Adrenal gland (tissue), 19 donors: ENCODE measurements around the gene SH2D7. TPM values are rescaled to one million over a fixed set of nuclear protein-coding genes. Genes with fewer than 3 reads are reported as not detected.
A peak's percentile ranks its signal among the peaks of the same experiment; 100 is the strongest.

ENCODE experiments used
- DNase-seq, 7 donors: peaks; one replicate each; pipeline ENCODE4 v3.0.0-alpha.2; 2019 to 2020
- H3K27ac ChIP-seq, 5 donors: fragments of 200-600 bp; sonication (generic) in 4 of 5; 1 replicate in 3 of 5; 2 replicates in 2 of 5; pipeline versions ENCODE4 v1.5.1 to v1.8.0; 2016 to 2020; ENCODE audit warnings: mild to moderate bottlenecking in 1 of 5
- H3K27me3 ChIP-seq: fragments of 200-600 bp; 2 replicates; pipeline ENCODE4 v1.8.0; 2021
- H3K36me3 ChIP-seq, 2 donors: fragments of 200-600 bp; replicated peaks in 1 of 2; 1 replicate in 1 of 2; 2 replicates in 1 of 2; pipeline versions ENCODE4 v1.5.1 to v1.8.0; 2018 to 2022
- H3K4me1 ChIP-seq, 2 donors: fragments of 200-600 bp; replicated peaks in 1 of 2; 1 replicate in 1 of 2; 2 replicates in 1 of 2; pipeline versions ENCODE4 v1.5.1 to v1.8.0; 2018 to 2021
- H3K4me3 ChIP-seq, 4 donors: fragments of 200-600 bp; sonication (generic) in 3 of 4; one replicate each; pipeline ENCODE4 v1.5.1; 2016 to 2018
- H3K9me3 ChIP-seq, 3 donors: fragments of 200-600 bp; sonication (generic) in 1 of 3; replicated peaks in 1 of 3; 1 replicate in 2 of 3; 2 replicates in 1 of 3; pipeline versions ENCODE4 v1.5.1 to v1.8.0; 2016 to 2021
- CTCF ChIP-seq, 6 experiments: fragments of 450-650 bp in 4 of 6; fragments of 200-600 bp in 2 of 6; sonication (generic) in 1 of 6; IDR thresholded peaks; 1 replicate in 5 of 6; 2 replicates in 1 of 6; pipeline versions ENCODE4 v1.5.1 to v1.8.0; 2016 to 2021; ENCODE audit warnings: antibody characterized with exemption in 6 of 6, mild to moderate bottlenecking in 2 of 6, moderate library complexity in 1 of 6
- POLR2A ChIP-seq, 2 donors: fragments of 450-650 bp; IDR thresholded peaks; one replicate each; pipeline ENCODE4 v1.6.1; 2017; ENCODE audit warnings: antibody characterized with exemption in 2 of 2, mild to moderate bottlenecking in 2 of 2, moderate library complexity in 1 of 2
- WGBS, 4 donors: extraction: QIAGEN DNeasy Blood & Tissue Kit in 2 of 4; methylation state at CpG; one replicate each; pipeline versions ENCODE4 v1.1.5 to v1.1.7; 2013 to 2017; 5-methylcytosine and 5-hydroxymethylcytosine counted together
- intact Hi-C, 2 donors: fragments of 100-400 bp; cut with DNase I; formaldehyde crosslinking; loops; one replicate each; pipeline versions ENCODE4 v1.14.1 to v1.15.0; 2022 to 2023
- long read RNA-seq, 10 donors: library from polyadenylated mRNA in 3 of 10; unstranded in 2 of 10; stranded (forward) in 1 of 10; transcript quantifications; one replicate each; pipeline ENCODE4 v2.0.0 and lab custom pipeline, GENCODE V29; 2021 to 2026
- polyA plus RNA-seq, 3 donors: library from polyadenylated mRNA; stranded (reverse); fragments of 200-250 nt in 2 of 3; fragments of 350-450 nt in 1 of 3; fragmentation: Illumina TruSeq in 1 of 3; extraction: RNeasy Lipid Tissue Mini Kit (QIAGEN cat#74804) in 1 of 3; gene quantifications; one replicate each; pipeline ENCODE4 v1.2.3, GENCODE V29; 2013 to 2014
- total RNA-seq, 9 donors: library from RNA; depleted of rRNA in 4 of 9; stranded (reverse); fragments of >200 nt in 4 of 9; fragments of 120-200 nt in 1 of 9; fragmentation: NEBNext Ultra II Directional in 1 of 9; extraction: Animal tissue kit (Norgen Biotek cat#: 25700) in 1 of 9; gene quantifications; one replicate each; pipeline versions ENCODE4 v1.1.0 to v1.2.4, GENCODE V29; 2013 to 2023
- donor health status: healthy with polysubstance abuse.
- donor health status: Bipolar disorder and iron deficiency.
- donor health status: DM: yes; HTN: yes; CAD: no.
- donor health status: DM: no; HTN: no; CAD: no.
- donor health status: DM: no; HTN: no; CAD: no.
- donor health status: DM: yes; HTN: yes; CAD: no.

The SH2D7 gene
- total RNA-seq (not detected), polyA plus RNA-seq (not detected)
- long read RNA-seq, donor 1, result 0 reads
- long read RNA-seq, donor 2, result 0 reads
- long read RNA-seq, donor 3, result 0 reads
- long read RNA-seq, donor 4, result 0 reads
- long read RNA-seq, donor 5, result 0 reads
- long read RNA-seq, donor 6, result 0 reads
- long read RNA-seq, donor 7, result 0 reads
- long read RNA-seq, donor 8, result 0 reads
- long read RNA-seq, donor 9, result 0 reads
- long read RNA-seq, donor 10, result 0 reads

GRCh38 chr15:78092261-78093041 is at the start of gene SH2D7:
Gene SH2D7, plus strand, starts transcription at chr15:78092561. Its CDS starts 24 bp downstream, at chr15:78092585.
- TF ChIP-seq POLR2A (IDR thresholded peaks at IDR 0.05) (no peak), CTCF (IDR thresholded peaks at IDR 0.05) (no peak)
- Histone ChIP-seq H3K4me3 (no peak within 1 kb of the TSS), H3K9me3 (no peaks in the 10 kb centered on the region), H3K27ac (no peak within 1 kb of the TSS), H3K4me1 (no peaks in the 10 kb centered on the region), H3K36me3 (no peaks in the 10 kb centered on the region), H3K27me3 (no peaks in the 10 kb centered on the region)
- DNase-seq, result peak in 1 of 7 donors; percentile 22
- intact Hi-C loops, result no loop called here
- WGBS, 4 donors, result 81 to 97% (median 83%) methylated on average over 6 to 11 of the region's 11 CpGs

DNA sequence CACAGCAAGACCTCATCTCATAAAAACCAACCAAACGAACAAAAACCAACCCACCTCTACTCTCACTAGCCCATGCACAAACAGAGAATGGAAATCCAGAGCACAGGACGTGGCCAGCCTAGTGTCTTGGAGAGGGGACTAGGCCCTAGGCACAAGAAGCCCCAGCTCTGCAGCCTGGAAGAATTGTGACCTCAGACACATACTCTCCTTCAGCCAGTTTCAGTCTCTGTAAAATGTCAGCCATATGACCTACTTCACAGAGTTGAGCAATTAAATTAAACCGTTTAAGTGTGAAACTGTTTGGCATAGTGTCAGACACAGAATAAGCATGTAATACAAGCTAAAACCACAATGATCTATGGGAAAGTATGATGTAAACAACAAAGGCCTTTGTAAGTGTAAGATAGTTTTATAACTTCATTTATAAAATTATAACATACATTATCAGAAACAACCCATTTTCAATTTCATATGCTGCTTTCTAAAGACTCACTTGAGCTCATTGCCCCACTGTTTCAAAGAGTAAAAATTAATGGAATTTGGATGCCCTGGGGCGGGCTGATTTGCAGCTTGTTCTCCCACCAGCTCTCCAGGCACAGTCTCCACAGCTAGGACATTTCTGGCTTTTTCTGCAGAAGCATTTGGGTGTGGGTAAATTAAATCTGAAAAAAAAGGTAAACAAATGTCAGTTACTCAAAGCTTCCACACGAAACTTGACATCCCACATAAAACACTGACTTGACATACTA is 47.8 kb upstream of the SH2D7 start:
- intact Hi-C loops, result no loop called here
- WGBS, 4 donors, result 69 to 74% (median 72%) methylated on average over 4 to 5 of the region's 5 CpGs
- Histone ChIP-seq H3K4me1 (peaks cover 9 to 57% of the 10 kb centered on the region in 2 donors), H3K36me3 (peaks cover 0 to 25% of the 10 kb centered on the region in 2 donors), H3K9me3 (no peaks in the 10 kb centered on the region), H3K27ac (peak overlapping the region in 1 of 5 donors; percentile 11), H3K4me3 (no peak overlapping the region), H3K27me3 (no peaks in the 10 kb centered on the region)
- DNase-seq, result no peak
- no peak for TF ChIP-seq CTCF (IDR thresholded peaks at IDR 0.05)
- TF ChIP-seq POLR2A (IDR thresholded peaks at IDR 0.05), result no peak

DNA sequence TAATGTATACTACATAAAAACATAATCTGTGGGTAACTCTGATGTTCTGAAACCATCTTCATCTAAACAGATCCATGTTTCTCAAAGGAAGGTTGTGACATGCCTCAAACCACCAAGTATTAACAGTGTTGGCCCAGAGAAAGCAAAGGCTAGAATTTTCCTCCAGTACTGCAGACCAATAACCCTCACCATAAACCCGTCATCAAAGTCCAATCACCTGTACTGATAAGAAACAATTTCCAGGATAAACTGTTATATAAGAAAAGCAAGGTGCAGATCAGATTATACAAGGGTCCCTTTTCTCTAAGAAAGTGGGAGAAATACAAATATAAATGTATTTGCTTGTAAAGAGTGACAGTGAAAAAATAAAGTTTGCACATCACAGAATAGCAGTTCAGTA is 47.2 kb upstream of the SH2D7 start:
- peaks cover 0 to 31% of the 10 kb centered on the region in 2 donors for H3K36me3 ChIP-seq
- no peak for DNase-seq
- intact Hi-C loops, result no loop called here
- no peak overlapping the region for H3K4me3 ChIP-seq
- no peak overlapping the region for H3K27ac ChIP-seq
- 75 to 85% (median 81%) methylated on average over 1 of the region's 1 CpG for whole genome bisulfite sequencing, 4 donors
- no peaks in the 10 kb centered on the region for H3K9me3 ChIP-seq
- H3K27me3 ChIP-seq, result no peaks in the 10 kb centered on the region
- TF ChIP-seq CTCF (IDR thresholded peaks at IDR 0.05) (no peak), POLR2A (IDR thresholded peaks at IDR 0.05) (no peak)
- peaks cover 10 to 63% of the 10 kb centered on the region in 2 donors for H3K4me1 ChIP-seq

GRCh38 chr15:78046796-78047341 is 45.5 kb upstream of the SH2D7 start:
- H3K36me3 ChIP-seq, result peaks cover 0 to 31% of the 10 kb centered on the region in 2 donors
- no peak overlapping the region for H3K4me3 ChIP-seq
- H3K9me3 ChIP-seq, result no peaks in the 10 kb centered on the region
- H3K27me3 ChIP-seq, result no peaks in the 10 kb centered on the region
- H3K27ac ChIP-seq, result peak overlapping the region in 2 of 5 donors; percentile 53 to 74
- 71 to 79% (median 76%) methylated on average over 5 of the region's 5 CpGs for WGBS, 4 donors
- peaks cover 22 to 67% of the 10 kb centered on the region in 2 donors for H3K4me1 ChIP-seq
- TF ChIP-seq CTCF (IDR thresholded peaks at IDR 0.05) (no peak), POLR2A (IDR thresholded peaks at IDR 0.05) (no peak)
- DNase-seq, result no peak
- intact Hi-C loops, result no loop called here
